B cell (primary cell): ENCODE measurements around the gene STOX2. TPM values are rescaled to one million over a fixed set of nuclear protein-coding genes. Genes with fewer than 3 reads are reported as not detected.

Source experiments
- ATAC-seq: fragments of 200-7000 bp; cut with Tn5 transposase; one replicate; pipeline ENCODE4 v1.10.0; 2021; ENCODE audit warnings: low read depth, mild to moderate bottlenecking, moderate number of reproducible peaks, moderate library complexity
- CTCF ChIA-PET: fragments of 350-600 bp; sonication (Branson Sonifier 250); formaldehyde crosslinking; loops from one replicate; lab custom pipeline; 2021; ENCODE audit warnings: antibody characterized with exemption, inconsistent platforms; lab: Charles Lee
- POLR2A ChIA-PET: fragments of 350-600 bp; sonication (Branson Sonifier 250); formaldehyde crosslinking; loops from one replicate; lab custom pipeline; 2021; ENCODE audit warnings: antibody characterized with exemption; lab: Charles Lee
- DNase-seq: peaks from one replicate; pipeline ENCODE4 v3.0.0; 2013
- H2AFZ ChIP-seq: 2 replicates; pipeline ENCODE4 v1.6.1; 2012; ENCODE audit warnings: mild to moderate bottlenecking, low read depth, low read length; ENCODE audit not compliant: insufficient read depth, poor library complexity, severe bottlenecking
- H3K27ac ChIP-seq, 2 donors: 1 replicate in 1 of 2; 2 replicates in 1 of 2; pipeline ENCODE4 v1.5.1; 2012 to 2013; ENCODE audit warnings: low read length in 2 of 2, mild to moderate bottlenecking in 2 of 2, moderate library complexity in 1 of 2
- H3K27me3 ChIP-seq, 4 experiments: fragments of 200-600 bp in 1 of 4; sonication (generic) in 1 of 4; replicated peaks in 1 of 4; 1 replicate in 2 of 4; 2 replicates in 2 of 4; pipeline versions ENCODE4 v1.6.1 to v1.7.0; 2013 to 2016; ENCODE audit warnings: low read length in 3 of 4, mild to moderate bottlenecking in 2 of 4, mixed read lengths in 1 of 4, moderate library complexity in 1 of 4; ENCODE audit not compliant: insufficient read depth in 4 of 4, control insufficient read depth in 3 of 4; ENCODE audit errors: control extremely low read depth in 1 of 4
- H3K36me3 ChIP-seq, 2 experiments: replicated peaks in 1 of 2; 1 replicate in 1 of 2; 2 replicates in 1 of 2; pipeline versions ENCODE4 v1.6.1 to v1.7.1; 2013; ENCODE audit warnings: low read length in 1 of 2; ENCODE audit not compliant: insufficient read depth in 2 of 2, control insufficient read depth in 1 of 2; ENCODE audit errors: control extremely low read depth in 1 of 2, extremely low read depth in 1 of 2
- H3K4me1 ChIP-seq, 2 donors: fragments of 200-600 bp in 1 of 2; sonication (generic) in 1 of 2; 1 replicate in 1 of 2; 2 replicates in 1 of 2; pipeline versions ENCODE4 v1.5.1 to v1.6.1; 2013 to 2017; ENCODE audit warnings: low read length in 2 of 2; ENCODE audit not compliant: control insufficient read depth in 2 of 2, insufficient read depth in 2 of 2
- H3K4me2 ChIP-seq: replicated peaks from 2 replicates; pipeline ENCODE3; 2012; ENCODE audit warnings: mild to moderate bottlenecking, low read depth, low read length; ENCODE audit not compliant: poor library complexity, severe bottlenecking
- H3K4me3 ChIP-seq, 5 experiments: fragments of 200-600 bp in 1 of 5; sonication (generic) in 1 of 5; 1 replicate in 3 of 5; 2 replicates in 2 of 5; pipeline versions ENCODE4 v1.5.1 to v1.7.0; 2011 to 2016; ENCODE audit warnings: low read length in 4 of 5, mild to moderate bottlenecking in 4 of 5, low read depth in 2 of 5, control low read depth in 1 of 5, moderate library complexity in 1 of 5; ENCODE audit not compliant: insufficient read depth in 1 of 5; ENCODE audit errors: control extremely low read depth in 1 of 5, extremely low read depth in 1 of 5
- H3K79me2 ChIP-seq: fragments of 200-600 bp; sonication (generic); one replicate; pipeline ENCODE4 v1.6.0; 2016; ENCODE audit warnings: low read length; ENCODE audit not compliant: control insufficient read depth, insufficient read depth
- H3K9ac ChIP-seq: fragments of 200-600 bp; sonication (generic); 2 replicates; pipeline ENCODE4 v1.6.1; 2017; ENCODE audit warnings: mild to moderate bottlenecking, low read length, moderate library complexity
- H3K9me3 ChIP-seq, 3 donors: one replicate each; pipeline versions ENCODE4 v1.6.1 to v1.7.1; 2013; ENCODE audit warnings: low read length in 2 of 3; ENCODE audit not compliant: control insufficient read depth in 2 of 3, insufficient read depth in 1 of 3; ENCODE audit errors: control extremely low read depth in 1 of 3
- H4K20me1 ChIP-seq: 2 replicates; pipeline ENCODE4 v1.6.0; 2012; ENCODE audit warnings: mild to moderate bottlenecking, low read length; ENCODE audit not compliant: insufficient read depth, control insufficient read depth, poor library complexity, severe bottlenecking
- H3K27ac Mint-ChIP-seq: one replicate; pipeline ENCODE4 v1.8.0; 2021; ENCODE audit warnings: mixed read lengths
- H3K27me3 Mint-ChIP-seq: one replicate; pipeline ENCODE4 v1.8.0; 2021; ENCODE audit warnings: mixed read lengths
- H3K4me1 Mint-ChIP-seq: one replicate; pipeline ENCODE4 v1.8.0; 2021; ENCODE audit warnings: mixed read lengths
- H3K4me3 Mint-ChIP-seq: one replicate; pipeline ENCODE4 v1.8.0; 2021; ENCODE audit warnings: mixed read lengths
- H3K9me3 Mint-ChIP-seq: one replicate; pipeline ENCODE4 v1.8.0; 2022; ENCODE audit warnings: mixed read lengths; ENCODE audit not compliant: insufficient read depth
- EZH2 ChIP-seq: IDR thresholded peaks from 2 replicates; pipeline ENCODE4 v1.6.1; 2012; ENCODE audit warnings: borderline replicate concordance, low read depth, mild to moderate bottlenecking, moderate library complexity, low read length; ENCODE audit not compliant: insufficient read depth, poor library complexity, severe bottlenecking
- WGBS: methylation state at CpG from one replicate; pipeline ENCODE4 v1.1.5; 2013; ENCODE audit warnings: missing lambda C conversion rate; ENCODE audit not compliant: insufficient coverage; 5-methylcytosine and 5-hydroxymethylcytosine counted together
- intact Hi-C: fragments of 100-400 bp; cut with micrococcal nuclease; formaldehyde crosslinking; loops from one replicate; pipeline ENCODE4 v1.10.0; 2022
- polyA plus RNA-seq: library from polyadenylated mRNA; depleted of rRNA; stranded (reverse); fragments of >200 nt; gene quantifications from 2 replicates; pipeline ENCODE4 v1.2.3, GENCODE V29; 2012
- total RNA-seq, 2 donors: library from RNA; stranded (reverse); fragments of 120-200 nt in 1 of 2; gene quantifications; 1 replicate in 1 of 2; 2 replicates in 1 of 2; pipeline versions ENCODE4 v1.2.3 to v1.2.4, GENCODE V29; 2013 to 2022
- TF ChIP-seq, protein P1 (sequence below): fragments of 200-600 bp; IDR thresholded peaks from one replicate; pipeline ENCODE4 v1.8.0; 2022; ENCODE audit warnings: antibody characterized with exemption, mild to moderate bottlenecking

The STOX2 gene
- total and polyA plus RNA-seq, 2 donors (not counting 1 experiment from before 2014, with no cell fraction given) = under 0.01 TPM; not detected in 1

DNA sequence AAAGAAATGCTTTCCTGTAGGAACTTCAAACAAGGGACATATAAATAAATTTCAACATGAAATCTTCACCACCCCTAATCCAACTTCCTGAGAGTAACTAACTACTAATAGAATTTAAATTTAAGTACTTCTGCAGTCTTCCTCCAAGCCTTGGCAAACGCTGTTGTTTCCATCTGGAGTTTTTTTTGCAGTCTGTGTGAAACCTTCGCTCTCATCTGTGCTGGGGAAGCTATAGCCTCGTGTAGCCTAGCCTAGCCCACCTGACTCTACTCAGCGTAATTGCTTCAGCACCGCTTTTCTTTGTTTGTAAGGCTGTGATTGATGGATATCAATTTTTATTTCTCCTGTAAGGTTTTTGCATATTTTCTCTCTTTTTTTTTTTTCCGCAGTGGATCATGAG, 30.9 kb downstream of the STOX2 start:
- Histone ChIP-seq H3K9me3 (no peaks in the 10 kb centered on the region), H3K4me3 (no peak overlapping the region), H3K27me3 (peaks cover 0 to 5% (median 0%) of the 10 kb centered on the region in 4 experiments), H3K4me1 (no peaks in the 10 kb centered on the region), H4K20me1 (no peaks in the 10 kb centered on the region), H2AFZ (no peak overlapping the region), H3K4me2 (no peak overlapping the region), H3K27ac (no peak overlapping the region), H3K9ac (no peak overlapping the region), H3K79me2 (no peaks in the 10 kb centered on the region), H3K36me3 (no peaks in the 10 kb centered on the region)
- 75% methylated on average over 2 of the region's 6 CpGs for WGBS
- H3K27ac Mint-ChIP-seq = no peak overlapping the region
- no peaks in the 10 kb centered on the region for H3K9me3 Mint-ChIP-seq
- no peak for TF ChIP-seq EZH2
- TF ChIP-seq, protein P1, sequence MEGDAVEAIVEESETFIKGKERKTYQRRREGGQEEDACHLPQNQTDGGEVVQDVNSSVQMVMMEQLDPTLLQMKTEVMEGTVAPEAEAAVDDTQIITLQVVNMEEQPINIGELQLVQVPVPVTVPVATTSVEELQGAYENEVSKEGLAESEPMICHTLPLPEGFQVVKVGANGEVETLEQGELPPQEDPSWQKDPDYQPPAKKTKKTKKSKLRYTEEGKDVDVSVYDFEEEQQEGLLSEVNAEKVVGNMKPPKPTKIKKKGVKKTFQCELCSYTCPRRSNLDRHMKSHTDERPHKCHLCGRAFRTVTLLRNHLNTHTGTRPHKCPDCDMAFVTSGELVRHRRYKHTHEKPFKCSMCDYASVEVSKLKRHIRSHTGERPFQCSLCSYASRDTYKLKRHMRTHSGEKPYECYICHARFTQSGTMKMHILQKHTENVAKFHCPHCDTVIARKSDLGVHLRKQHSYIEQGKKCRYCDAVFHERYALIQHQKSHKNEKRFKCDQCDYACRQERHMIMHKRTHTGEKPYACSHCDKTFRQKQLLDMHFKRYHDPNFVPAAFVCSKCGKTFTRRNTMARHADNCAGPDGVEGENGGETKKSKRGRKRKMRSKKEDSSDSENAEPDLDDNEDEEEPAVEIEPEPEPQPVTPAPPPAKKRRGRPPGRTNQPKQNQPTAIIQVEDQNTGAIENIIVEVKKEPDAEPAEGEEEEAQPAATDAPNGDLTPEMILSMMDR = no peak
- DNase-seq (no peak), ATAC-seq (no peak)
- intact Hi-C loops = no loop called here
- no peaks in the 10 kb centered on the region for H3K4me1 Mint-ChIP-seq
- POLR2A ChIA-PET = no interaction called here
- peaks cover 15% of the 10 kb centered on the region for H3K27me3 Mint-ChIP-seq
- H3K4me3 Mint-ChIP-seq = no peak overlapping the region
- CTCF ChIA-PET = no interaction called here

DNA sequence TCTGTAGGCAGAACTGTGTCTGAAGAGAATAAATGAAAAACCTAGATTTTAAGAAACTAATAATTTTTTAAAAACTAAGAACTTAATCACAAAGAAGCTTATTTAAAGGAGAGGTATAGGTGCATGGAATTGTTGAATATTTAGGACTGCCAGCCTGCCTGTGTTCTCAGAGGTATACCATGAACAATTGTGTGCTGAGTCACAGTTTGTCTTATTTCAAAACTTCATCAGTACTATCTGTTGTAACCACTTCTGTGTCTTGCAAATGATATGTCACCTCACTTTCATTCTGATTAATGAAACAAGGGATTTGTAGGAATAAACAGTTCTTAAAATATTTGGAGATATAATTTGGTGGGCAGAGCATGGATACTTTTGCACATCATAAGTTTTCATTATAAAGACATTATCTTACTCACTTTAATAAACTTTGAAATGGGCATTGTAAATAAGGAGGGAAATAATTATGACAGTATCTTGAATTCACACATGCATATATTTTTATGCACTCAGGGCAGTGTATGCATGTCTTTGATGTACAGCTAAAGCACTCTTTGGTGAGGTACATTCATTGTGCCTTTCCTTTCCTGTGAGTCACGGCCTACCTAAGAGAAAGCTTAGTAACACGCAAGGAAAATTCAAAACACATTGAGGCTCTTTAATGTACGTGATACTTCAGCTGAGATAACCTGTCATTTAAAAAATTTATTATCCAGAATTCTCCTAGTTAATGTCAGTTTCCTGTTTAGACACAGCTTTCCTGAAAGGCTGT, 31.7 kb downstream of the STOX2 start:
- Histone ChIP-seq H4K20me1 (no peaks in the 10 kb centered on the region), H3K36me3 (no peaks in the 10 kb centered on the region), H3K4me3 (no peak overlapping the region), H3K9me3 (peaks cover 0 to 1% (median 0%) of the 10 kb centered on the region in 3 donors), H2AFZ (no peak overlapping the region), H3K27me3 (peaks cover 0 to under 1% (median 0%) of the 10 kb centered on the region in 4 experiments), H3K4me1 (no peaks in the 10 kb centered on the region), H3K79me2 (no peaks in the 10 kb centered on the region), H3K9ac (no peak overlapping the region), H3K27ac (no peak overlapping the region), H3K4me2 (no peak overlapping the region)
- ATAC-seq (no peak), DNase-seq (no peak)
- H3K27me3 Mint-ChIP-seq = peaks cover 10% of the 10 kb centered on the region
- POLR2A ChIA-PET = no interaction called here
- CTCF ChIA-PET = no interaction called here
- H3K9me3 Mint-ChIP-seq = no peaks in the 10 kb centered on the region
- H3K4me3 Mint-ChIP-seq = no peak overlapping the region
- intact Hi-C loops = no loop called here
- WGBS = 100% methylated on average over 1 of the region's 3 CpGs
- H3K27ac Mint-ChIP-seq = no peak overlapping the region
- H3K4me1 Mint-ChIP-seq = no peaks in the 10 kb centered on the region
- no peak for TF ChIP-seq EZH2
- TF ChIP-seq, protein P1 = no peak
